ENCODE results near the gene LDLRAD3.

Gene LDLRAD3

DNA sequence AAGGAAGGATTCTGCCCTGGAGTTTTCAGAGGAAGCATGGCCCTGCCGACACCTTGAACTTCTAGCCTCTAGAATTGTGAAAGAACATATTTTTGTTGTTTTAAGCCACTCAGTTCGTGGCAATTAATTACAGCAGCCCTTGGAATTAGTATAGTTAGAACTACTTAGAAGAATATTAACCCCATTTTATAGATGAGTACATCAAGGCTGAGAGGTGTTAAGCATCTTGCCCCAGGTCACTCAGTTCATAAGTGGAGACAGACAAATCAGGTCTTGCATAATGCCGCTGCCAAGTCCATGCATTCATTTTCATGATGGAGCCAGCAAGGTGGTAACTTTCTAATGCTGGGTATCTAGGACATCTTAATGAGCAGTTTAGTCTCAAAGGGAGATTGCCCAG lies 26.6 kb downstream of the LDLRAD3 start:
- TF ChIP-seq TCF4 (CRISPR knock-in tag; IDR thresholded peaks at IDR 0.05; ENCODE audit: borderline replicate concordance) (no peak), ZNF70 (CRISPR knock-in tag; IDR thresholded peaks at IDR 0.05) (no peak)
- no peak for ATAC-seq

DNA sequence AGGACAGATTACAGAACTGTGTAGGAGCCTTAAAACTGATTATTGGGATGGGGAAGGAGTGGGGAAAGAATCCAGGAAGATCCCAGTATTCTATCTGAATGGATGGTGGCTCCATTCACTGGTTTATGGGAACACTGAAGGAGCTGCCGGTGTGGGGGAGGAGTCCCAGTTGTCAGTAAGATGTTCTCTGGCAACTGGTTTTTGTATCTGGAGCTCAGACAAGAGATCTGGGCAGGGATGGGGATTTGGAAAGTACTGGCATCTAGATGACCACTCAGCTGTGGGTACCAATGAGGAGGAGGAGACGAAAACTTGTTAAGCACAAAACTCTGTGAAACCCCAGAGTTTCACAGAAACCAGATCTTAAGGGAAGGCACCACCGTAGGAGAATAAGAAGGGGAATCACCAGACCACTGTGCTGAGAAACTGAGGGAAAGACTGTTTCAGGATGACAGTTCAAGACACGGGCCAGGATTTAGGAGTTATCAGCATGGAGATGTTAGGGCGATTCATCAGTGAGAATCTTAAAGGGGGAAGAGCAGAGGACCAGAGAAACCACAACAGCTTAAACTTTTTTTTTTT lies 28.1 kb downstream of the LDLRAD3 start:
- no peak for TF ChIP-seq ZNF565 (CRISPR knock-in tag; conservative IDR thresholded peaks at IDR 0.05; ENCODE audit: low read depth)
- TF ChIP-seq OSR1 (CRISPR knock-in tag; IDR thresholded peaks at IDR 0.05): no peak
- TF ChIP-seq, protein P1, sequence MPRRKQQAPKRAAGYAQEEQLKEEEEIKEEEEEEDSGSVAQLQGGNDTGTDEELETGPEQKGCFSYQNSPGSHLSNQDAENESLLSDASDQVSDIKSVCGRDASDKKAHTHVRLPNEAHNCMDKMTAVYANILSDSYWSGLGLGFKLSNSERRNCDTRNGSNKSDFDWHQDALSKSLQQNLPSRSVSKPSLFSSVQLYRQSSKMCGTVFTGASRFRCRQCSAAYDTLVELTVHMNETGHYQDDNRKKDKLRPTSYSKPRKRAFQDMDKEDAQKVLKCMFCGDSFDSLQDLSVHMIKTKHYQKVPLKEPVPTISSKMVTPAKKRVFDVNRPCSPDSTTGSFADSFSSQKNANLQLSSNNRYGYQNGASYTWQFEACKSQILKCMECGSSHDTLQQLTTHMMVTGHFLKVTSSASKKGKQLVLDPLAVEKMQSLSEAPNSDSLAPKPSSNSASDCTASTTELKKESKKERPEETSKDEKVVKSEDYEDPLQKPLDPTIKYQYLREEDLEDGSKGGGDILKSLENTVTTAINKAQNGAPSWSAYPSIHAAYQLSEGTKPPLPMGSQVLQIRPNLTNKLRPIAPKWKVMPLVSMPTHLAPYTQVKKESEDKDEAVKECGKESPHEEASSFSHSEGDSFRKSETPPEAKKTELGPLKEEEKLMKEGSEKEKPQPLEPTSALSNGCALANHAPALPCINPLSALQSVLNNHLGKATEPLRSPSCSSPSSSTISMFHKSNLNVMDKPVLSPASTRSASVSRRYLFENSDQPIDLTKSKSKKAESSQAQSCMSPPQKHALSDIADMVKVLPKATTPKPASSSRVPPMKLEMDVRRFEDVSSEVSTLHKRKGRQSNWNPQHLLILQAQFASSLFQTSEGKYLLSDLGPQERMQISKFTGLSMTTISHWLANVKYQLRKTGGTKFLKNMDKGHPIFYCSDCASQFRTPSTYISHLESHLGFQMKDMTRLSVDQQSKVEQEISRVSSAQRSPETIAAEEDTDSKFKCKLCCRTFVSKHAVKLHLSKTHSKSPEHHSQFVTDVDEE (CRISPR knock-in tag; IDR thresholded peaks at IDR 0.05): no peak
- no peak for TF ChIP-seq ESRRG (CRISPR knock-in tag; IDR thresholded peaks at IDR 0.05)
- TF ChIP-seq, protein P2, sequence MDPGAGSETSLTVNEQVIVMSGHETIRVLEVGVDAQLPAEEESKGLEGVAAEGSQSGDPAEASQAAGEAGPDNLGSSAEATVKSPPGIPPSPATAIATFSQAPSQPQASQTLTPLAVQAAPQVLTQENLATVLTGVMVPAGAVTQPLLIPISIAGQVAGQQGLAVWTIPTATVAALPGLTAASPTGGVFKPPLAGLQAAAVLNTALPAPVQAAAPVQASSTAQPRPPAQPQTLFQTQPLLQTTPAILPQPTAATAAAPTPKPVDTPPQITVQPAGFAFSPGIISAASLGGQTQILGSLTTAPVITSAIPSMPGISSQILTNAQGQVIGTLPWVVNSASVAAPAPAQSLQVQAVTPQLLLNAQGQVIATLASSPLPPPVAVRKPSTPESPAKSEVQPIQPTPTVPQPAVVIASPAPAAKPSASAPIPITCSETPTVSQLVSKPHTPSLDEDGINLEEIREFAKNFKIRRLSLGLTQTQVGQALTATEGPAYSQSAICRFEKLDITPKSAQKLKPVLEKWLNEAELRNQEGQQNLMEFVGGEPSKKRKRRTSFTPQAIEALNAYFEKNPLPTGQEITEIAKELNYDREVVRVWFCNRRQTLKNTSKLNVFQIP (CRISPR knock-in tag; IDR thresholded peaks at IDR 0.05; ENCODE audit: borderline replicate concordance, low read depth): no peak
- TF ChIP-seq RARB (CRISPR knock-in tag; IDR thresholded peaks at IDR 0.05): no peak
- no peak for TF ChIP-seq TCF4 (CRISPR knock-in tag; IDR thresholded peaks at IDR 0.05; ENCODE audit: borderline replicate concordance)
- TF ChIP-seq ZC3H10 (CRISPR knock-in tag; IDR thresholded peaks at IDR 0.05): no peak
- no peak for TF ChIP-seq GLIS3 (CRISPR knock-in tag; IDR thresholded peaks at IDR 0.05)
- TF ChIP-seq ARNTL (CRISPR knock-in tag; IDR thresholded peaks at IDR 0.05; ENCODE audit: borderline replicate concordance, low read depth): no peak
- no peak for TF ChIP-seq ZFP30 (CRISPR knock-in tag; IDR thresholded peaks at IDR 0.05)
- no peak for ATAC-seq

DNA sequence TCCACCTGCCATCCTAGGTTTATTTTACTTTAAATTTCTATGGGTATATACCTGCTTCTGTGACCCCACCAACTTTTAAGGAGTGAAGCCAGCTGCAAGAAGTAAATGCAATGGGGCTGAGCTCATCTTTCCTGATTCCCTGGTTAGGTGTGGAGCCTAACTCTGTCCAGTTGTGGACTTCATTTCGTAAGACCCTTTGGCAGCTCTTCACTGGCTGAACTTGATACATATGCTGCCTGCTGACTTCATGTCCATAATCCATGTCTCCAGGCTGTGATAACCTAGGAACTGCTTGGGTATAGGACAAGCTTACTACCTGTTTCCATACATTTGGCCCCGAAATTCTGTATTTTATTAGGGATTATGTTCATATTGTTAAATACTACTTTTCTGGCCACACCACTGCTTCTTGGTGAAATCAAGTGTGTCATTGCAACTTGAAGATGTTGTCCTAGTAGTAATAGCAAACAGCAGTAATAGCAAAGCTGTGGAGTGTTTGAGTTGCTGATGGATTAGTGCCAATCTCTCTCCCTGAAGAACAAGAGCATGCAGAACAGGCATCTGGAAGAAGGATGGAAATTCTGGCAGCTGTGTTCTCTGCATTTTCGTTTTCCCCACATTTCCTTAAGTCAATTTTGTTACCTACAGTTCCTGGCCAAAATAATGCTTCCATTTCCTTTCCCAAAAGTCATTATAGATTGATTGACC lies 31.2 kb downstream of the LDLRAD3 start:
- no peak for ATAC-seq
- TF ChIP-seq ESRRG (CRISPR knock-in tag; IDR thresholded peaks at IDR 0.05) (no peak), SNAI2 (CRISPR knock-in tag; IDR thresholded peaks at IDR 0.05) (no peak), ZNF8 (CRISPR knock-in tag; IDR thresholded peaks at IDR 0.05) (no peak), RARB (CRISPR knock-in tag; IDR thresholded peaks at IDR 0.05) (no peak), ZFP30 (CRISPR knock-in tag; IDR thresholded peaks at IDR 0.05) (no peak)
- TF ChIP-seq, protein P2 (CRISPR knock-in tag; IDR thresholded peaks at IDR 0.05; ENCODE audit: borderline replicate concordance, low read depth): no peak

DNA sequence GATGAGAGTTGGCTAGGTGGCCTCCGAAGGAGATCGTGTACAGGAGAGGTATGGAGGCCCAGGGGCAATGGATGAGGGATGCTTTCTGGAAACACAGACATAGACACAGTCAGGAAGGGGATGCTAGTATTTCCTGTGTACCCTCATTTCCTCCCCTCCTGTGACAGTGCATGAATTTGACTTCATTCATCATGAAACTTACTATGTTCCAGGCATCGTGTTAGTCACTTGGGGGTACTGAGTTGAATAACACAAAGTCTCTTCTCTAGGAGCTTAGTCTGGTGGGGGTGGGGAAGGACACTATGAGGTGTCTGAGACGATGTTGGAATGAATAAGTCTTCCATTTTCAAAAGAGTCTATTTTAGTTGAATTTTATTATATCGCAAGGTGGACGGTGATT lies 32.6 kb downstream of the LDLRAD3 start:
- ATAC-seq: no peak

DNA sequence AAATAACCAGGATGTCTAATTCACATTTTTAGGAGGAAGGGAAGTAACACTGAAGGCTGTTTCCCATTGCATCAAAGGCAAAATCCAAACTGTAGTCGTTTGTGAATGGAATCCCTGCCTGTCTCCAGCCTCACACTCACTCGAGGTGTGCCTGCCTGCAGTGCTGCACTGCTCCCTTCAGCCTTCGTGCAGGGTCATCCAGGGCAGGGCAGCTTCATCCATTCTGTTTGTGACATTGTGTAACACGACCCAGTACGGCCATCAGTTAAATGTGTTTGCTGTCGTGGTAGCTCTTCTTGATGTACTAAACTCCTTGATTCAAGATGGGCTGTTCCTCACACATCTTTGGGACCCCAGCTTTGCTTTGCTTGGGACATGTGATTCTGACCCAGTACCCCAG lies 34.3 kb downstream of the LDLRAD3 start:
- ATAC-seq: no peak
- TF ChIP-seq TOX (CRISPR knock-in tag; IDR thresholded peaks at IDR 0.05; ENCODE audit: borderline replicate concordance): no peak
- TF ChIP-seq OSR1 (CRISPR knock-in tag; IDR thresholded peaks at IDR 0.05): no peak
- no peak for TF ChIP-seq CSDC2 (CRISPR knock-in tag; IDR thresholded peaks at IDR 0.05)
- no peak for TF ChIP-seq TCF4 (CRISPR knock-in tag; IDR thresholded peaks at IDR 0.05; ENCODE audit: borderline replicate concordance)
- no peak for TF ChIP-seq SNAI2 (CRISPR knock-in tag; IDR thresholded peaks at IDR 0.05)
- no peak for TF ChIP-seq RARB (CRISPR knock-in tag; IDR thresholded peaks at IDR 0.05)
- TF ChIP-seq, protein P3, sequence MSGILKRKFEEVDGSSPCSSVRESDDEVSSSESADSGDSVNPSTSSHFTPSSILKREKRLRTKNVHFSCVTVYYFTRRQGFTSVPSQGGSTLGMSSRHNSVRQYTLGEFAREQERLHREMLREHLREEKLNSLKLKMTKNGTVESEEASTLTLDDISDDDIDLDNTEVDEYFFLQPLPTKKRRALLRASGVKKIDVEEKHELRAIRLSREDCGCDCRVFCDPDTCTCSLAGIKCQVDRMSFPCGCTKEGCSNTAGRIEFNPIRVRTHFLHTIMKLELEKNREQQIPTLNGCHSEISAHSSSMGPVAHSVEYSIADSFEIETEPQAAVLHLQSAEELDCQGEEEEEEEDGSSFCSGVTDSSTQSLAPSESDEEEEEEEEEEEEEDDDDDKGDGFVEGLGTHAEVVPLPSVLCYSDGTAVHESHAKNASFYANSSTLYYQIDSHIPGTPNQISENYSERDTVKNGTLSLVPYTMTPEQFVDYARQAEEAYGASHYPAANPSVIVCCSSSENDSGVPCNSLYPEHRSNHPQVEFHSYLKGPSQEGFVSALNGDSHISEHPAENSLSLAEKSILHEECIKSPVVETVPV (CRISPR knock-in tag; IDR thresholded peaks at IDR 0.05): no peak
- TF ChIP-seq, protein P1 (CRISPR knock-in tag; IDR thresholded peaks at IDR 0.05): no peak
- TF ChIP-seq, protein P2 (CRISPR knock-in tag; IDR thresholded peaks at IDR 0.05; ENCODE audit: borderline replicate concordance, low read depth): no peak
- no peak for TF ChIP-seq ZFP3 (CRISPR knock-in tag; IDR thresholded peaks at IDR 0.05)

More for the DNA sequence above, 32.6 kb downstream of the LDLRAD3 start:
- TF ChIP-seq OSR1 (CRISPR knock-in tag; IDR thresholded peaks at IDR 0.05) (no peak), ZNF8 (CRISPR knock-in tag; IDR thresholded peaks at IDR 0.05) (no peak), GLIS3 (CRISPR knock-in tag; IDR thresholded peaks at IDR 0.05) (no peak), CSDC2 (CRISPR knock-in tag; IDR thresholded peaks at IDR 0.05) (no peak), SNAI2 (CRISPR knock-in tag; IDR thresholded peaks at IDR 0.05) (no peak), ZNF70 (CRISPR knock-in tag; IDR thresholded peaks at IDR 0.05) (no peak), TCF4 (CRISPR knock-in tag; IDR thresholded peaks at IDR 0.05; ENCODE audit: borderline replicate concordance) (no peak), ZC3H10 (CRISPR knock-in tag; IDR thresholded peaks at IDR 0.05) (no peak)

All from SK-N-SH treated with all-trans-retinoic acid at 6 μM for 48 hours (cell line).